Testis (tissue), 3 donors: Measurements from ENCODE around the gene MRPS6. TPM values are rescaled to one million over a fixed set of nuclear protein-coding genes. Genes with fewer than 3 reads are reported as not detected.

ENCODE experiments used
- DNase-seq: peaks from one replicate; pipeline ENCODE4 v3.0.0-alpha.2; 2019
- H3K27ac ChIP-seq, 2 donors: fragments of 200-600 bp; sonication (generic); one replicate each; pipeline ENCODE4 v1.5.1; 2019
- H3K27me3 ChIP-seq: fragments of 200-600 bp; sonication (generic); one replicate; pipeline ENCODE4 v1.5.1; 2019
- H3K36me3 ChIP-seq: fragments of 200-600 bp; sonication (generic); one replicate; pipeline ENCODE4 v1.5.1; 2017; ENCODE audit warnings: low read depth; ENCODE audit errors: missing control alignments
- H3K4me1 ChIP-seq: fragments of 200-600 bp; sonication (generic); one replicate; pipeline ENCODE4 v1.5.1; 2019
- H3K4me3 ChIP-seq, 2 donors: fragments of 200-600 bp; sonication (generic); one replicate each; pipeline ENCODE4 v1.5.1; 2017 to 2019
- H3K9me3 ChIP-seq: fragments of 200-600 bp; sonication (generic); one replicate; pipeline ENCODE4 v1.5.1; 2017
- POLR2A ChIP-seq: fragments of 450-650 bp; IDR thresholded peaks from one replicate; pipeline ENCODE4 v1.6.1; 2017; ENCODE audit warnings: antibody characterized with exemption, mild to moderate bottlenecking, moderate library complexity
- WGBS, 2 donors: methylation state at CpG; one replicate each; pipeline ENCODE4 v1.1.5; 2018; 5-methylcytosine and 5-hydroxymethylcytosine counted together
- intact Hi-C: fragments of 100-400 bp; cut with DNase I; formaldehyde crosslinking; loops from one replicate; pipeline ENCODE4 v1.15.1; 2023; ENCODE audit warnings: low total_unique reads
- polyA plus RNA-seq: library from polyadenylated mRNA; stranded (reverse); fragments of 350-450 nt; fragmentation: Illumina TruSeq; extraction: RNeasy Lipid Tissue Mini Kit (QIAGEN cat#74804); gene quantifications from one replicate; pipeline ENCODE4 v1.2.3, GENCODE V29; 2014; ENCODE audit warnings: low read depth, low replicate concordance; ENCODE audit not compliant: insufficient read depth
- total RNA-seq, 2 donors: library from RNA; depleted of rRNA; stranded (reverse); fragments of >200 nt; gene quantifications; one replicate each; pipeline ENCODE4 v1.2.3, GENCODE V29; 2016
- TF ChIP-seq, protein P1 (sequence below), 3 experiments: fragments of 450-650 bp in 2 of 3; fragments of 200-600 bp in 1 of 3; sonication (generic) in 1 of 3; IDR thresholded peaks; one replicate each; pipeline ENCODE4 v1.5.1; 2016 to 2019; ENCODE audit warnings: antibody characterized with exemption in 3 of 3, mild to moderate bottlenecking in 2 of 3, moderate library complexity in 1 of 3

MRPS6 gene
- total and polyA plus RNA-seq, 3 donors from 2014 or later = 88.8 to 107 (median 102) TPM

DNA sequence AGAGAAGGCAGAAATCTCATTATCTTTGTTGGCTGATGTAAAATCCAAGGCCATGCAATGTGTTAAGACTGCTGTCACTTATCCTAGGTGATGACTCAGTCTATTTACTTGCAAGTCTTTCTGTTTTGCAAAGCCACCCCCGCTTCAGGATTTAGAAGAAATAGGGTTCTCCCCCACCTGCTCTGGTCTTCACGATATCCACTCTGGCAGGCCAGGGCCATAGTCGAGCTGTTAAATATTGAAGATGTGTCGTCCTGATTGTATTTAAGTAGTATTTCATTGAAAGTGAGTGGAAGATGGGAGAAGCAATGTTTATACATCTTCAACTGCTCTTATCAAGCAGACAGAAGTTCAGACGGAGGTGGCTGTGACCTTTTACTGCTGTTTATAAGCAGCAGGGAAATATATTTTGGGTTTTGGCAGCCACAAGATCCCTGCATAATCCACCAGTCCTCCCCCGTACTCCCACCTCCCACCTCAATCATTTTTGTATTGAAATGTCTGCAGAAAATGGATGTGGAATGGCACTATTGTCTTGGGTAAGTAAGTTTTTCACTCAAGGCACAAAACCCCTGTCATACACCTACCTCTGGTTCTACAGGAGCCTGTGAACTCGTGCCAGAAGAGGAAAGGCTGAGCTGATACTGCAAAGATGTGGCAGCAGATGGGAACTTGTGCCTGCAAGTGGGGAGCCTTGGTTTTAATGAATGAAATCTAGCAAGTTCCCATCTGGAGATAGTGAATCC, 117.4 kb downstream of the MRPS6 start:
- H3K27ac ChIP-seq = no peak overlapping the region
- WGBS, 2 donors = 77 to 83% methylated on average over 7 of the region's 7 CpGs
- no peak overlapping the region for H3K4me3 ChIP-seq
- H3K9me3 ChIP-seq = no peaks in the 10 kb centered on the region
- intact Hi-C loops = no loop called here
- TF ChIP-seq POLR2A = no peak
- TF ChIP-seq, protein P1, sequence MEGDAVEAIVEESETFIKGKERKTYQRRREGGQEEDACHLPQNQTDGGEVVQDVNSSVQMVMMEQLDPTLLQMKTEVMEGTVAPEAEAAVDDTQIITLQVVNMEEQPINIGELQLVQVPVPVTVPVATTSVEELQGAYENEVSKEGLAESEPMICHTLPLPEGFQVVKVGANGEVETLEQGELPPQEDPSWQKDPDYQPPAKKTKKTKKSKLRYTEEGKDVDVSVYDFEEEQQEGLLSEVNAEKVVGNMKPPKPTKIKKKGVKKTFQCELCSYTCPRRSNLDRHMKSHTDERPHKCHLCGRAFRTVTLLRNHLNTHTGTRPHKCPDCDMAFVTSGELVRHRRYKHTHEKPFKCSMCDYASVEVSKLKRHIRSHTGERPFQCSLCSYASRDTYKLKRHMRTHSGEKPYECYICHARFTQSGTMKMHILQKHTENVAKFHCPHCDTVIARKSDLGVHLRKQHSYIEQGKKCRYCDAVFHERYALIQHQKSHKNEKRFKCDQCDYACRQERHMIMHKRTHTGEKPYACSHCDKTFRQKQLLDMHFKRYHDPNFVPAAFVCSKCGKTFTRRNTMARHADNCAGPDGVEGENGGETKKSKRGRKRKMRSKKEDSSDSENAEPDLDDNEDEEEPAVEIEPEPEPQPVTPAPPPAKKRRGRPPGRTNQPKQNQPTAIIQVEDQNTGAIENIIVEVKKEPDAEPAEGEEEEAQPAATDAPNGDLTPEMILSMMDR (IDR thresholded peaks at IDR 0.05) = no peak
- DNase-seq = no peak
- no peaks in the 10 kb centered on the region for H3K36me3 ChIP-seq
- H3K27me3 ChIP-seq = no peaks in the 10 kb centered on the region
- no peaks in the 10 kb centered on the region for H3K4me1 ChIP-seq

DNA sequence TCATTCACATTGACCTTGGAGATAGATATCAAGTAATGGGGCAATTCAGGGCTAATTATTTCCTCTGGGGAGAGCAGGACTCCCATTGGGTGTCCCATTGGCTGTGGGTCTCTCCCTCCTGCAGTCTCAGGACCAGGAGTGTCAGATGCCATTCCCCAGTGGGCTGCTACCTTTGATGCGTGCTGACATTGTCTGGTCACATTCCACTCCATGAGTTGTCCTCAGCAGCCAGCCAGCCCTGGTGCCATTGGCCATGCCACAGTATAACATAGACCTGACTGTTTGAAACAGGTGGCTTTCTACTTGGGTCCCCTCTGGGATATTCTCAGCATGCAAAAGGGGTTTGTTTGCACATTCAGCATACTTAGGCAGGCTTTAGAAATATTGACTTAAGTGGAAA, 118.5 kb downstream of the MRPS6 start:
- H3K9me3 ChIP-seq = no peaks in the 10 kb centered on the region
- H3K27me3 ChIP-seq = no peaks in the 10 kb centered on the region
- intact Hi-C loops = no loop called here

More for the DNA sequence above, 118.5 kb downstream of the MRPS6 start:
- no peaks in the 10 kb centered on the region for H3K4me1 ChIP-seq
- no peak overlapping the region for H3K4me3 ChIP-seq
- H3K27ac ChIP-seq = no peak overlapping the region
- H3K36me3 ChIP-seq = no peaks in the 10 kb centered on the region
- no peak for TF ChIP-seq POLR2A
- TF ChIP-seq, protein P1 (IDR thresholded peaks at IDR 0.05) = no peak
- 77 to 91% methylated on average over 1 of the region's 1 CpG for WGBS, 2 donors
- DNase-seq = no peak

Other genes starting within 250 kb of the MRPS6 start
- 100 to 1,000 TPM; 127 to 136 TPM for gene ATP5PO, start 157.8 kb upstream of the MRPS6 start, total RNA-seq
- gene ATP5PO, start 157.8 kb upstream of the MRPS6 start, polyA plus RNA-seq = 279 TPM
- gene SLC5A3, start within 50 bp of the MRPS6 start, total RNA-seq = 10 to 100 TPM; 59.5 to 61.9 TPM
- gene SLC5A3, start within 50 bp of the MRPS6 start, polyA plus RNA-seq = 16.3 TPM